HG02642 (cell line): ENCODE data around the gene MEF2A.

Experiments used
- ATAC-seq: cut with Tn5 transposase; IDR thresholded peaks from one replicate; pipeline ENCODE4 v1.9.1; 2021; ENCODE audit warnings: mild to moderate bottlenecking; ENCODE audit not compliant: unreplicated experiment, poor library complexity

MEF2A gene

GRCh38 chr15:99598296-99598695 lies 32.5 kb downstream of the MEF2A start:
- no peak for ATAC-seq

- no peak for ATAC-seq
Observed at GRCh38 chr15:99603828-99604227, 38.0 kb downstream of the MEF2A start.

- ATAC-seq: no peak
Observed at GRCh38 chr15:99604865-99605264, 39.1 kb downstream of the MEF2A start.

- no peak for ATAC-seq
Observed at GRCh38 chr15:99605490-99605931, 39.7 kb downstream of the MEF2A start.

GRCh38 chr15:99605990-99606389 lies 40.2 kb downstream of the MEF2A start:
- ATAC-seq: no peak

- ATAC-seq: no peak
Observed at GRCh38 chr15:99606646-99607045, 40.9 kb downstream of the MEF2A start.

- no peak for ATAC-seq
Observed at GRCh38 chr15:99613481-99613880, 47.7 kb downstream of the MEF2A start.

GRCh38 chr15:99613887-99614647 lies 48.3 kb downstream of the MEF2A start:
- peak; percentile 35 for ATAC-seq

GRCh38 chr15:99614749-99615288 lies 49.0 kb downstream of the MEF2A start:
- peak; percentile 62 for ATAC-seq

GRCh38 chr15:99615460-99615859 lies 49.7 kb downstream of the MEF2A start:
- no peak for ATAC-seq

- no peak for ATAC-seq
Observed at GRCh38 chr15:99616129-99616528, 50.3 kb downstream of the MEF2A start.

GRCh38 chr15:99616773-99617342 lies 51.1 kb downstream of the MEF2A start:
- ATAC-seq: no peak

GRCh38 chr15:99618941-99619411 lies 53.2 kb downstream of the MEF2A start:
- no peak for ATAC-seq

GRCh38 chr15:99619712-99620111 lies 53.9 kb downstream of the MEF2A start:
- ATAC-seq: no peak

- no peak for ATAC-seq
Observed at GRCh38 chr15:99620178-99620577, 54.4 kb downstream of the MEF2A start.

GRCh38 chr15:99621767-99622166 lies 56.0 kb downstream of the MEF2A start:
- ATAC-seq: no peak

GRCh38 chr15:99628374-99629001 lies 62.7 kb downstream of the MEF2A start:
- ATAC-seq: no peak

- peak; percentile 17 for ATAC-seq
Observed at GRCh38 chr15:99630607-99631131, 64.9 kb downstream of the MEF2A start.

GRCh38 chr15:99631255-99631654 lies 65.5 kb downstream of the MEF2A start:
- peak; percentile 92 for ATAC-seq

- no peak for ATAC-seq
Observed at GRCh38 chr15:99632521-99632920, 66.7 kb downstream of the MEF2A start.

- ATAC-seq: no peak
Observed at GRCh38 chr15:99633655-99634054, 67.9 kb downstream of the MEF2A start.
